Ishikawa (cell line): ENCODE measurements around the gene PFKFB1.

Experiments used
- CEBPB ChIP-seq: IDR thresholded peaks from 2 replicates; pipeline ENCODE4 v1.6.1; 2012
- CREB1 ChIP-seq: IDR thresholded peaks from 2 replicates; pipeline ENCODE4 v1.6.1; 2012; ENCODE audit warnings: low read depth
- EGR1 ChIP-seq: IDR thresholded peaks from 2 replicates; pipeline ENCODE4 v1.6.1; 2012
- EP300 ChIP-seq: IDR thresholded peaks from 2 replicates; pipeline ENCODE4 v1.6.1; 2012; ENCODE audit warnings: borderline replicate concordance
- FOXM1 ChIP-seq: IDR thresholded peaks from 2 replicates; pipeline ENCODE4 v1.6.1; 2012; ENCODE audit warnings: low read depth, borderline replicate concordance
- MAX ChIP-seq: IDR thresholded peaks from 2 replicates; pipeline ENCODE4 v1.6.1; 2012
- NFIC ChIP-seq: IDR thresholded peaks from 2 replicates; pipeline ENCODE4 v1.6.1; 2012
- RAD21 ChIP-seq: IDR thresholded peaks from 2 replicates; pipeline ENCODE4 v1.6.1; 2012; ENCODE audit warnings: low read depth
- REST ChIP-seq: IDR thresholded peaks from 2 replicates; pipeline ENCODE4 v1.6.1; 2012; ENCODE audit warnings: low read depth, mild to moderate bottlenecking
- TAF1 ChIP-seq: IDR thresholded peaks from 2 replicates; pipeline ENCODE4 v1.6.1; 2012; ENCODE audit warnings: low read depth, mild to moderate bottlenecking
- TCF12 ChIP-seq: IDR thresholded peaks from 2 replicates; pipeline ENCODE4 v1.6.1; 2012; ENCODE audit warnings: low read depth
- TEAD4 ChIP-seq: IDR thresholded peaks from 2 replicates; pipeline ENCODE4 v1.6.1; 2012
- USF1 ChIP-seq: IDR thresholded peaks from 2 replicates; pipeline ENCODE4 v1.6.1; 2012
- YY1 ChIP-seq: IDR thresholded peaks from 2 replicates; pipeline ENCODE4 v1.6.1; 2012; ENCODE audit warnings: low read depth
- ZBTB7A ChIP-seq: IDR thresholded peaks from 2 replicates; pipeline ENCODE4 v1.6.1; 2012; ENCODE audit warnings: low read depth

PFKFB1 gene

GRCh38 chrX:55004231-55004630 lies 10.2 kb upstream of the PFKFB1 start:
- TF ChIP-seq FOXM1, result no peak
- TF ChIP-seq YY1, result no peak
- no peak for TF ChIP-seq EGR1

GRCh38 chrX:54999717-55000598 lies 6.0 kb upstream of the PFKFB1 start, which contains the start of gene APEX2:
Gene APEX2 (plus strand): TSS chrX:55000363. CDS start chrX:55000423, 60 bp downstream.
- peak; percentile 67 for TF ChIP-seq TAF1
- TF ChIP-seq MAX, result peak; percentile 32; the same call in 1 of the 2 replicates
- no peak for TF ChIP-seq CREB1

GRCh38 chrX:54995621-54996020 lies 1.6 kb upstream of the PFKFB1 start:
- TF ChIP-seq YY1 (no peak), CREB1 (no peak), NFIC (no peak), MAX (no peak), EGR1 (no peak), CEBPB (no peak), ZBTB7A (no peak), EP300 (no peak), TAF1 (no peak), TCF12 (no peak), TEAD4 (no peak), REST (no peak), USF1 (no peak), RAD21 (no peak), FOXM1 (no peak)

- TF ChIP-seq ZBTB7A, result no peak
- no peak for TF ChIP-seq RAD21
- no peak for TF ChIP-seq MAX
- TF ChIP-seq EGR1, result no peak
- TF ChIP-seq TAF1, result no peak
- no peak for TF ChIP-seq NFIC
- no peak for TF ChIP-seq YY1
- no peak for TF ChIP-seq USF1
- TF ChIP-seq CEBPB, result no peak
- no peak for TF ChIP-seq TCF12
- TF ChIP-seq FOXM1, result no peak
- no peak for TF ChIP-seq TEAD4
- no peak for TF ChIP-seq CREB1
- no peak for TF ChIP-seq REST
- TF ChIP-seq EP300, result no peak
These were observed 822 bp upstream of the PFKFB1 start for GRCh38 chrX:54994668-54995351.

- no peak for TF ChIP-seq ZBTB7A
- no peak for TF ChIP-seq TCF12
- no peak for TF ChIP-seq EP300
- no peak for TF ChIP-seq CREB1
- TF ChIP-seq CEBPB, result no peak
- no peak for TF ChIP-seq FOXM1
- no peak for TF ChIP-seq MAX
- TF ChIP-seq RAD21, result no peak
- no peak for TF ChIP-seq TEAD4
- TF ChIP-seq USF1, result no peak
- no peak for TF ChIP-seq NFIC
- no peak for TF ChIP-seq REST
- no peak for TF ChIP-seq EGR1
- no peak for TF ChIP-seq YY1
- TF ChIP-seq TAF1, result no peak
These were observed 921 bp downstream of the PFKFB1 start for GRCh38 chrX:54992911-54993622.
